NCI-H748 (cell line): ENCODE data around the gene PHC2.
"Not testable (repeated sequence)": the region's sequence is repeated elsewhere in the genome, so short reads cannot be mapped to it uniquely, and the experiment has no call there.

Experiments used
- DNase-seq: peaks from one replicate; lab custom pipeline; 2025; ENCODE audit not compliant: unreplicated experiment; lab: John Stamatoyannopoulos, UW

Gene PHC2

DNA sequence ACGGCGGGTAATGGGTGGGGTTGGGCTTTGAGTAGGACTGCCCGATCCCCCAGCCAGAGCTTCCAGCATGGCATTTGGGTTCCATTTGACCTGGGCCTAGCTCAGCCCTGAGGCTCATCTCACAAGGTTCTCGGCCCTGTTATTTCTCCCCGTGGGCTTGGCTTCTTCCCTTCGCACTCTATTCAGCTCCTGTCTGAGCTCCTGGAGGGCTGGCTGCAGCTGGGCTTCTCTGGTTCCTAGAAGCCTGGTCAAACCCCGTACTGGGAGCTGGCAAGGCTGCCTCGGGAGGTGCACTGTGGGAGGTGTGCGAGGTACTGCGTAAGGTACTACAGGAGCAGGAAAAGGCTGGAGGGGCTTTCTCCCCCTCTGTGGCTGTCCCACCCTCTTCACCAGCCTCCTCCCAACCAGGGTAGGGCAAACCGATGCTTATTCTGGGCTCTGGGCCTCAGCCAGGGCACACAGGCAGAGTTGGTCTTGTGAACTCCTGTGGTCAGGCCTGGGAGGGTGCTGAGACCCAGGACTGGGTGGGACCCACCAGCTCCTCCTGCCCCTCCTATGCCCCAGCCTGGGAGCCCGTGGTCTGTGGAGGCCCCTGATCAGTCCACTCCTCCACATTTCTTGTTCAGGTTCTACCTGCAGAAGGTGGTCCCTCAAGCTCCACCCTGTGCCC is 110.8 kb downstream of the PHC2 start:
- no peak for DNase-seq

DNA sequence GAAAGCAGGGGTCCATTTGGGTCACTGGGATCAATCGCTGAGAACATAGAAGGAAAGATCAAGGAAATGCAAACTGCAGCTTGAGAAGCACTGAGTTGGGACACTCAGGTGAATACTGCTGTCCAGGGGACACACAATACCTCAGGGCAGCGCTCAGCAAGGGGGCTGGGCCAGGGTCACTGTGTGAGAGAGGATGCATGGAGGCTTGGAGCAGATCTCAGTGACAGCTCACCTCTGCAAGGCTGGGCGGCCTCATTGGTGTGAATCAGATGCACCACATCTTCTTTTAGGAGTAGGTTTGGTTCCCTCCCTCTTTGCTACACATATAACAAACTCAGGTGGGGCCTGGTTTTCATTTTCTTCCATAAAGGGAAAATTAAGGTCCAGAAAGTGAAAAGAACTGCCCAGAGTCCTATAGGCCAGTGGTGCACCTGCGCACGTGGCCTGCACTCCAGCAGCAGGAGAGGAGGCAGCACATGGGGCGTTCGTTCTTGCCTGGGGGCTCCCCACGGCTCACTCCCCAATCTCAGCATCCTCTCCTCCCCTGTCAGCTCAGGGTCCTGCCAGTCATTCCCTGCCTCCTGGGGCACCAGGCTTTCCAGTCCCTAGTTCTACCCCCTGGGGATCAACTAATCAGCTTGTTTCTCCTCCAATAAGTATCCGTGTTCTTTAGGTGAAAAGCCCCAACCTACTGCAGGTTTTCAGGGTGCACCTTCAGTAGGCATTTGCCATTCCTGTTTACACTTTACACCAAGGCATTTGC is 111.5 kb downstream of the PHC2 start:
- no peak for DNase-seq

DNA sequence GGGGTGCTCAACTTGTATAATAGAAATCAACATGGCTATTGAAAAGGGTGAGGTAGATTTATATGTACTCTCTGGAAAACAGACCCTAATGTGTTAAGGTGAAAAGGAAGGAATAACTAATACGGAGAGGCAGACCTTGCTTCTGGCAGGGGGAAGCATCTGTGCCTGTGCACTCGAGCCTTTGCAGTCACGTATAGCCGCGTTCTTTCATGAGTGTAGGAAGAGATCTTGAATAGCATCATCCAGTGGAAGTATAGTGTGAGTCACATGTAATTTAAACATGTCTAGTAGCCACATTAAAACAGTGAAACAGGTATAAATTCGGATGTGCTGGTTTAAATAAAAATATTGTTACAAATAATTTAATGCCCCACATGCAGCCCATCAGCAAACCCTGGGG is 112.9 kb downstream of the PHC2 start:
- no peak for DNase-seq

DNA sequence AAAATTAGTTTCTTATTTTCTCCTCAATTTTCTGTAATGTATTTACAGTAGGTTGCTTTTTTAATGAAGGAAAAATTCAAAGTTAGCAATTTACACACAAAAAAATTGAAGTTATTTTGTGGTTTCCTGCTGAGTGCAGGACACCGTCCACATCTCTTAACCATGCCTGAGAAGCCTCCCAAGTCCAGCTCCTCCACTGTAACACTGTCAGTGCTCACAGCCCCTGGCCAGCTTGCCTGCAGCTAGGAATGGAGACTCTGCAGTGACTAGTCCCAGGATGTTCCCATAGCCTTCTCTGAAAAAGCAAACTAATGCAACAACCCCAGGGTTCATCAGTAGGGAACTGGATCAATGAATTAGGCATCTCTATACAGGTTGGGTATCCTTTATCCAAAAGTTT is 113.5 kb downstream of the PHC2 start:
- DNase-seq, result no peak

DNA sequence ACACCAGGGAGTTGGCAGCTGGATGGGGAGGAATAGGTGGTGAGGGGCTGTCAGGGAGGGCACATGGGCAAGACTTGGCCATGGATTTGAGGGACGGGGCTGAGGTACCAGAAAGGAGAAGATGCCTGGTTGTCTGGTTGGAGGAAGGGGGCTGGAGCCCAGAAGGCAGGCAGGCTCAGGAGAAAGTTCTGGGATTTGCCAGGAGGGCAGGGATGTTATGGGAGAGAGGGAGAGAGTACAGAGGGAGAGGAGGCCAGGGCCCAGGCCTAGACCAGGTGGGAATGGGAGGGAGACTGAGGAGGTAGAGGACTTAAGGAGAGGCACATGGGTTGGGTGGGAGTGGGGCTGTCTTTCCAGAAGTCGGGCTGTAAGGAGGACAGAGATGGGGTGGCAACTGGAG is 114.3 kb downstream of the PHC2 start:
- no peak for DNase-seq

DNA sequence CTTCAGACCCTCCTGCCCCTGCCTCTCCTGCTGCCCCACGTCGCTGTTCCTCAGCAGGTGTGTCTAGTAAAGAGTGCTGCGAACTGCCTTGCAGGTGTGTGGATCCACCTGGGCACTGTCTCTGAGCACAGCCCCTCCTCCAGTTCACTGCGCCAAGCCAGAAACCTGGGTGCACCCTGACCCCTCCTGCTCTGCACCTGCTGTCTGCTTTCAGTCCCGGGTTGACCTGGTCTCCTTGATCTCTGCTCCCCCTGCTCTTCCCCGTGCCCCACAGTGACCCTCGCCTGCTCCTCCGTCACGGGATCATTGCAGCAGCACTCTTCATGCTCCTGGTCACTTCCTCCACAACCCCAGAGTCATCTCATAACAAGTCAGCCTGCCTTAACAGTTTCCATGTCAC is 116.5 kb downstream of the PHC2 start:
- DNase-seq, result no peak

DNA sequence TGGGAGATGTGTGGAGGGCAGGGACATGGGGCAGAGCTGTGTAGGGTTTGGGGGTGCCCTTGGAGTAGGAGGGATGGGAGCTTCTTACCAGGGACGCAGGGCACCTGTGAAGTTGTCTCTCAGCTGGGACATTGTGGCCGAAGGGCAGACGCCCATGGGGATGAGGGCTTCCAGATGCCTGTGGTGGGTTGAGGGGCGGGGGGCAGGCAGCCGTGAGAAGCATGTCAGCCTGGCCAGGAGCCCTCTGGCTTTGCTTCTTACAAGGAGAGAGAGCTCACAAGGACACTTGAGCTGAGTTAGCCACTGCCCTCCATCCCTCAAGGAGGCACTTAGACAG is 118.5 kb downstream of the PHC2 start:
- no peak for DNase-seq

DNA sequence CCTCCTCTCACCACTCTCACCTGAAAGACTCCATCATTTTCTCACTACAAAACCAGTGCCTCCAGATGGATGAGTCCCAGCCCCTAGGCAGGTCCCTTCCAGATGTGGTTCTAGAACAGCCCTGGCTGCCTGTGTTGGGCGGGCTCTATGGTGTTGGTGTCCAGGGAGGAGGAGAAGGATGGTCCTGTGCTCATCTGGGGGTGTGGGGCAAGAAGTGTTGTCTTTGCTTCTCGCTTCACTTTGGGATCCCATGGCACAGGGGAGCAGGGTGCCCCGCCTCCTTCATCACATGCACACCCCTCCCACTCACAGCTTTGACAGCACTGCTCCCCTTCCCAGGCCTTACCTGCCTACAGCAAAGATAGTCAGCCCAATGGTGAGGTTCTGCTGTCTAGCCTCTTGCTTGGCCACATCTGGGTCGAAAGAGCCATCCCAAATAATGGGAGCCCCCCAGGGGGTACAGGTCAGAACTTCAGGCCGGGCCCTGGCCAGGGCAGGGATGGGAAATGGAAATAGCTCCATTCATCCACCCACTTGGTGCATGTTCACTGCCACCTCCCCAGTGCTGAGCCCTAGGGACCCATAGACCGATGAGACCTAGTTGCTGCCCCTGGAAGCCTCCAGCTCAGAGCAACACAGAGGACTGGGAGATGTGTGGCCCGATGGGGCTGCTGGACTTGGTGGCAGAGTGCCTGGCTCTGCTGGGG is 119.0 kb downstream of the PHC2 start:
- DNase-seq, result no peak

DNA sequence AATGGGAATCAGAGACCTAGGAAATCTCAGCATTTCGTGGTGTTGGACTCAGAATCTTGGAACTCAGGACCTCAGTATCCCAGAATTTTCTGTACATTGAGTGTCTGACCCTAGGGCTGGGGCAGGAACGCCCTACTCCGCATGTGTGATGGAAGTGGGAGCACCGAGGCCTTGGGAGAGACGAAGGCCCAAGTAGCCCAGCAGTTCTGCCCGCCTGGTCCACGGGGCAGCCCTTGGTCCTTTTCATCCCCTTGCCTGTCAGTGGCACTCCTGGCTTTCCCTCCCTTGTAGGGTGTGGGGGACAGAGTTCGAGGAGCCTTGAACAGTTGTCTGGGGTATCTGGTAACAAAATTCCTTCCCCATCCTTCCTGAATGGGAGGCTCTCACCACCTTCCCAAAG is 120.2 kb downstream of the PHC2 start:
- no peak for DNase-seq

DNA sequence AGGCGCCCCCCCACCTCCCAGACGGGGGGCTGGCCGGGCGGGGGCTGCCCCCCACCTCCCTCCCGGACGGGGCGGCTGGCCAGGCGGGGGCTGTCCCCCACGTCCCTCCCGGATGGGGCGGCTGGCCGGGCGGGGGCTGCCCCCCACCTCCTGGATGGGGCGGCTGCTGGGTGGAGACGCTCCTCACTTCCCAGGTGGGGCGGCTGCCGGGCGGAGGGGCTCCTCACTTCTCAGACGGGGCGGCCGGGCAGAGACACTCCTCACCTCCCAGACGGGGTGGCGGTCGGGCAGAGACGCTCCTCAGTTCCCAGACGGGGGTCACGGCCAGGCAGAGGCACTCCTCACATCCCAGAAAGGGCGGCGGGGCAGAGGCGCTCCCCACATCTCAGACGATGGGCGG is 121.5 kb downstream of the PHC2 start:
- DNase-seq, result not testable (repeated sequence)

DNA sequence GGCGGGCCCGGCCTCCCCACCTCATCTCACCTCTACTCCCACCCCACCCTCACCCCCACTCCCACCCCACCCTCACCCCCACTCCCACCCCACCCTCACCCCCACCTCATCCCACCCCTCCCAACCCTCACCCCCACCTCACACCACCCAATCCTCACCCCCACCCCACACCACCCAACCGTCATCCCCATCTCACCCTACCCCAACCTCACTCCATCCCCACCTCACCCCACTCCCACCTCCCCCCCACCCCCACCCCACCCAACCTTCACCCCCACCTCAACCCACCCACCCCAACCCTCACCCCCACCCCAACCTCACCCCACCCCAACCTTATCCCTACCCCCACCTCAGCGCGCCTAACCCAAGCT is 123.4 kb downstream of the PHC2 start:
- no peak for DNase-seq

DNA sequence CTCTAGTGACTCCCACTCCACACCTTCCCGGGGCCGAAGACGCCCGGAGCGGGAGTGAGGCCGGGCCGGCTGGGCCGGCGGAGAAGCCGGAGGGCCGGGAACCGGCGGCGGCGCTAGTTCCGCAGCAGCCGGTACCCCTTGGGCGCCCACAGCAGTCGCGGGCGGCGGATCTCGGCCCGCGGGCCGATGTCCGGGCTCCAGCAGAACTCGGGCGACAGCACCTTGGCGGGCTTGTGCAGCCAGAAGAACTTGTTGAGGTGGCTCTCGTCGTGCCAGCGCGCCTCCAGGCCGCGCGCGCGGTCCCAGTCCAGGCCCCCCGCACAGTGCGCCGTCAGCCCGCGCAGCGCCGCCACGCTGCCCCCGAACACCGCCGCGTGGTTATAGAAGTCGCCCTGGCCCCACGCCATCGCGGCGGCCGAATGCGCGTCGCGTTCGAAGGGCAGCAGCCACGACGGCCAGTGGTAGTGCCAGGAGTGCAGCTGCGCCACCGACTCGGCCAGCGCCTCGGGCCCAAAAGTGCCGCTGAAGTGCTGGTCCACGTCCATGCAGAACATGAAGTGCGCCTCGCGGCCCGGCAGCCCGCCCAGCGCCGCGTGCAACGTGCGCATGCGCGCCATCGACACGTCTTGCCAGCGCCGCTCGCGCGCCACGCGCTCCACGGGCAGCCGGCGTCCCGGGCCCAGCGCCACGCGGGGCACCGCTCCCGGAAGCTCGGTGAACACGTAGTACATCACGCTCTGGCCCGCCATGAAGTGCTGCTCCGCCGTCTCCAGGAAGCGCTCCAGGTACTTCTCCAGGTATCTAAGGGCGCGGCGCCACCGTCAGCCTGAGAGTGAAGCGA is 124.0 kb downstream of the PHC2 start:
- DNase-seq, result no peak

DNA sequence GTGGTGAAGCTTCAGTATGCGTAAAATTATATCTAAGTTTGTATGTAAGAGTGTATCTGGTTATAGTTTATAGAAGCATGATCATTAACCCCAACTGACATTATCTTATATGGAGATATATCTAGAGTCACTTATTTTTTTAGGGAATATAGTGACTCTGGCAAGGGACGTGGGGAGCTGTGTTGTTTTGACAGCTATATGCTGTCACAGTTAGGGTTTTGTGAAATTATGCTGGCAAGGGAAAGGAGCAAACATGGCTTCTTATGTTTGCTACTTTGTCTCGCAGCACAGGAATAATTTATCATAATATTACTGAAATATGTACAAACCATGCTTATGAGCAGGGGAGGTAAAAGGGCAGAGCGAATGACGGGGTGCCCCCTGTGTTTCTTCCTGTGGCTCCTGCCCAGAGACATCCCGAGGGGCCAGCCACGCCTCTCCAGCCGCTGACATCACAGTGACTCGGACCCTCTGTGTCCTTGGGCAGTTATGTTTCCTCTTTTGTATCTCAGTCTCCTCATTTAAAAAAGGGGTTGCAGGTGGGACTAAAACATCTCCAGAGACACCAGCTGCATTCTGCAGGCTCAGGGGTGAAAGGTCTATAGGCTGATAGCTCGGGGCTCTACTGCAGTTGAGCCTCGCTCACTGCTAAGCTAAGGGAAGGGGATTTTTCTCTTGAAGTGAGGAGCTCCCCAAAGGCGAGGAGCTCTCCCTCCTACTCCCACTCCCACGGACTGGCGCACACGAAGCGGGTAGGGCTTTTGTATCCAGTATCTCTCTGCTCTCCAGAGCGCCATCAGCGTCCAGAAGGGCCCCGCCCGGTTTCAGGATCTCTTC is 124.9 kb downstream of the PHC2 start:
- no peak for DNase-seq

DNA sequence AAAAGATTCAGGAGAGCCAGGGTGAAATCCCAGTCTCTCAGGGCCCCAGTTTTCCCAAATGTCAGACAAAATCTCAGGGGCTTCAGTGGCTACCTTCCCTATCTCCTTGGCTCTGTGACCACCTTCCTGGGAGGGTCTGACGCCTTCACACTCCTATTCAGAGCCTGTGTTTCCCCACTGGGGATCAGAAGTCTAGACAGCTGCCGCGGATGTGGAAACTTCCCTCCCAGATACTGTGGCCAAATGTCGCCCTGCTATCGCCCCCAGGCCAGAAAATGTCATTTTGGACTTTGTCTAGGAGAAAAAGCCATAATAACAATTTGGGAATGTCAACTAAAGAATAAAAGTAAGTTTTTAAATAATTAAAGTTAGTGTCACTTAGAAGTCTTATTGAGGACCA is 125.9 kb downstream of the PHC2 start:
- DNase-seq, result no peak

DNA sequence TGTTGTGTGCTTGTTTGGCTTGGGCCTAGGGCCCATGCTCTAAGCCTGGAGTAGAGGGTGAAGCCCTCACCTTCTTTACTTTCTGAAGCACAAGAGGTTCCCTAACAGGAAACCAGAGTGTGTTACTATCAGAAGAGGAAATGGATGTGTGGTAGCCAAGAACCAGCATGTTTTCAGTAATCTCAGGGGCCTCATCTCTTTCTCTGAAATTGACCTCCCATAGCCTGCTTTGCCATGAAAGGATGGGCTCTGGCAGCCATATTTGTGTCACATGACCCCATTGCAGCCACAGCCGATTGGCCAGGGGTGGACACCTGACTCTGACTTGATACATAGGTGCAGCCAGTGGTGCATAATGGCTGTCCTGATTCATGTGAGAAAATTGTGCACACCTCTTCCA is 128.6 kb downstream of the PHC2 start:
- no peak for DNase-seq

DNA sequence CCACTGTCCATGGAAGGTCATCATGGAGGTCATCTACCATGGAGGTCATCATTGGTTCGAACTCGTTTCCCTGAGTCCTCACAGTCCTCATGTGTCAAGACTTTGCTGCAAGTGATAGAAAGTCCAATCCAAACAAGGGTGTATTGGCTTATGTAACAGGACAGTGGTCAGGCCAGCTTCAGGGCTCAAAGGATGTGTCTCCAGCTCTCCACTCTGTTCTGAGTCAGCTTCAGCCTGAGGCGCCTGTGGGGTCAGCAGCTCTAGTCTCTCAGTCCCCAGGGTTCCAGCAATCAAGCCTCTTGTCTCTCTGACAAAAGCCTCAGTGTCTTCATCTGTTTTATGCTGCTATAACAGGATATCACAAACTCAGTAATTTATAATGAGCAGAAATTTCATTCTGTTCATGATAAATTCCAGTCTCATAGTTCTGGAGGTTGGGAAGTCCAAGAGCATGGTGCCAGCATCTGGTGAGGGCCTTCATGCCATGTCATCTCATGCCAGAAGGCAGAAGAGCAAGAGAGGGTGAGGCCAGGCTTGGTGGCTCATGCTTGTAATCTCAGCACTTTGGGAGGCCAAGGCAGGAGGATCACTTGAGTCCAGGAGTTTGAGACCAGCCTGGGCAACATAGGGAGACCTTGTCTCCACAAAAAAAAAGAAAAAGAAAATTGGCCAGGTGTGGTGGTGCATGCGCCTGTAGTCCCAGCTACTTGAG is 129.5 kb downstream of the PHC2 start:
- DNase-seq, result no peak

DNA sequence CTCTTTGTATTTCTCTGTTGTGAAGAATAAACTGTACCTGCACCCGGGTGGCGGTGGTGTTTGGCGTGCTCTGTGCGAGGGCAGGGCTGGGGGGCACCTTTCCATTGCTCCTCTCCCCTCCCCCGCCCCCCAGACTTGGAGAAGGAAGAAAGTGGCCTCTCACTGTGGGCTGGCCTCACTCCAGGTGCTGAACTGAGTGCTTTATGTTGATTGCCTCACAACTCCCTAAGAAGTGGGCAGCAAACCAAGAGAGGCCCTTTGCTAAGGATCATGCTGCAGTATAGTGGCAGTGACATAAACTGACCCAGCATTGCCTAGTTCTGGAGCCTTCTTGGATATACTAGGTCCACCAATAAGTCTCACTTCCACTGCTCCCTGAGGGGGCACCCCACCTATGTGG is 130.2 kb downstream of the PHC2 start:
- no peak for DNase-seq

DNA sequence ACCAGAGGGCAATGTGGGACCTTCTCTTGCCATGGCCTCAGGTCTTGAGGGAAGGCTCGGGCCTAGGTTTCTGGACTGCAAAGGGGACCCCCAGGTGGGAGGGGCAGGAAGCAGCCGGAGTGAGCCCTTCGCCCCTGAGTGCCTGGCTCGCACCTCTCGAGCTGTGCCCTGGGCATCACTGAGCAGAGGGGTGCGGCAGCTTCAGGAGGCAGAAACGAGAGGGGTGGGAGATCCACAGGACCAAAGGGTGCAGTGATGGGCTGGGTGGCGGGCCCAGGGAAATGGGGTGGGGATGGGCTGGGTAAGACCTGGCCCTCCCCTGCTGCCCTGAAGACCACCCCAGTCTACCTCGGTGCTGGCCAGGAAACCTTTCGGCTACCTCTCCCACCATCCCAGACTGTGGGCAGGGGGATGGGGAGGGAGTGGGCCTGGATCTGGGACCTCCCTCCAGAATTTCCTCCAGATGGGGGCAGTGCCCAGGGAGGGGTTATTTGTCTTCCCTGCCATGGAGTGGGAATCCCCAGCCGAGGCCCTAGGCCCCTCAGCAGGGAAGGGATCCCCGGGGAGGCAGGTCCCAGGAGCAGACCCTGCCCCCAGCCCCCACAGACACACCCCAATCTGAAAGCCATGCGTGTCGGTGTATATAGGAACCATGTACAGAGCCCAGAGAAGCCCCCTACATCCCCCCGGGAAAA is 131.3 kb downstream of the PHC2 start:
- DNase-seq, result no peak

DNA sequence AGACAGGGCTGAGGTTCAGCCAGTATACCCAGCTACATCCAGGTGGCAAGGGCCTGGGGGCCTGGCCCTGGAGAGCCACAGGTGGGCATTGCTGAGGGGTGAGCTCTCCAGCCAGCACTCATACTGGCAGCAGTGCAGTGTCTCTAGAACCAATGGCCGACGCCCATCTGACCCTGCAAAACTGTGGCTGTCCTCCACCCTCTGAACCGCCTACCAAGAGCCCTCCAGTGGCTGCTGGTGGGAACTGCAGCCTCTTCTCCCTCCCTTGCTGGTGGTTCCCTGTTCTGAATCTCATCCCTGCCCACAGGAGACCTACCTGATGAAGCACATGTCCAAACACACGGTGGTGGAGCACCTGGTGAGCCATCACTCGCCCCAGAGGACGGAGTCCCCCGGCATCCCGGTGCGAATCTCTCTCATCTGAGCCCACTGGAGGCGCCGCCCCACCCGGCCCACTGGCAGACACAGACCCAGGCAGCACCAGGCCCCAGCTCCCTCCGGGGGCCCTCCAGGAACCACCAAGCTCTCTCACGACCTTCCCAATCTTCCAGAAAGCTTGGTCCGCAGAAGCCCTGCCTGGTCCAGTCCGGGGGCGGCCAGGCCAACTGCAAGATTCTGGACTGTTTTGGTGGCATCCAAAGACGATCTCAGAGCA is 132.1 kb downstream of the PHC2 start:
- peak; percentile 49 for DNase-seq
